ENCODE measurements around the gene GPC6.

- TF ChIP-seq, protein P1, sequence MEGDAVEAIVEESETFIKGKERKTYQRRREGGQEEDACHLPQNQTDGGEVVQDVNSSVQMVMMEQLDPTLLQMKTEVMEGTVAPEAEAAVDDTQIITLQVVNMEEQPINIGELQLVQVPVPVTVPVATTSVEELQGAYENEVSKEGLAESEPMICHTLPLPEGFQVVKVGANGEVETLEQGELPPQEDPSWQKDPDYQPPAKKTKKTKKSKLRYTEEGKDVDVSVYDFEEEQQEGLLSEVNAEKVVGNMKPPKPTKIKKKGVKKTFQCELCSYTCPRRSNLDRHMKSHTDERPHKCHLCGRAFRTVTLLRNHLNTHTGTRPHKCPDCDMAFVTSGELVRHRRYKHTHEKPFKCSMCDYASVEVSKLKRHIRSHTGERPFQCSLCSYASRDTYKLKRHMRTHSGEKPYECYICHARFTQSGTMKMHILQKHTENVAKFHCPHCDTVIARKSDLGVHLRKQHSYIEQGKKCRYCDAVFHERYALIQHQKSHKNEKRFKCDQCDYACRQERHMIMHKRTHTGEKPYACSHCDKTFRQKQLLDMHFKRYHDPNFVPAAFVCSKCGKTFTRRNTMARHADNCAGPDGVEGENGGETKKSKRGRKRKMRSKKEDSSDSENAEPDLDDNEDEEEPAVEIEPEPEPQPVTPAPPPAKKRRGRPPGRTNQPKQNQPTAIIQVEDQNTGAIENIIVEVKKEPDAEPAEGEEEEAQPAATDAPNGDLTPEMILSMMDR (IDR thresholded peaks at IDR 0.05 in 2 of 3, conservative IDR thresholded peaks at IDR 0.05 in 1 of 3; ENCODE audit: insufficient read depth in 2 of 3, low read depth in 1 of 3, low read length in 3 of 3), result no peak
- TF ChIP-seq ZBTB7A (IDR thresholded peaks at IDR 0.05; ENCODE audit: borderline replicate concordance, control insufficient read depth, low read depth, low read length), result no peak
Observed at GRCh38 chr13:94325650-94326049, 1099.0 kb downstream of the GPC6 start.
